Dedifferentiated amniotic fluid mesenchymal stem cell (primary cell): Measurements from ENCODE around the gene LIX1.
"Not testable (repeated sequence)": the region's sequence is repeated elsewhere in the genome, so short reads cannot be mapped to it uniquely, and the experiment has no call there.

Experiments
- DNase-seq: peaks from one replicate; pipeline ENCODE4 v3.0.0-alpha.2; 2016; ENCODE audit errors: extremely low spot score

Gene LIX1

GRCh38 chr5:97142521-97143254, at the start of gene LIX1:
Gene LIX1 (minus strand): TSS chr5:97142611. CDS start chr5:97142576, 35 bp downstream.
- peak; percentile 62 for DNase-seq

DNA sequence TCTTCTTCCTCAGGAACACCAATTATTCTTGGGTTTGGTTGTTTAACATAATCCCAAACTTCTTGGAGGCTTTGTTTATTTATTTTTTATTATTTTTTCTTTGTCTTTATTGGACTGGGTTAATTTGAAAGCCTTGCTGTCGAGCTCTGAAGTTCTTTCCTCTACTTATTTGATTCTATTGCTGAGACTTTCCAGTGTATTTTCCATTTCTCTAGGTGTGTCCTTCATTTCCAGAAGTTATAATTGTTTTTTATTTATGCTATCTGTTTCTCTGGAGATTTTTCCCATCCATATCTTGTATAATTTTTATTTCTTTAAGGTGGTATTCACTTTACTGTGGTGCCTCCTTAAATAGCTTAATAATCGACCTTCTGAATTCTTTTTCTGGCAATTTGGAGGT, 49.5 kb upstream of the LIX1 start:
- DNase-seq: no peak

- DNase-seq: not testable (repeated sequence)
Observed at GRCh38 chr5:97189523-97189922, 47.1 kb upstream of the LIX1 start.

GRCh38 chr5:97183930-97184213, 41.5 kb upstream of the LIX1 start:
- DNase-seq: no peak

- DNase-seq: peak; percentile 96
Observed at GRCh38 chr5:97183100-97183929, 40.9 kb upstream of the LIX1 start, which contains the start of gene RIOK2. Gene RIOK2 (minus strand): TSS chr5:97183247. CDS start chr5:97183191, 56 bp downstream.

- no peak for DNase-seq
Observed at GRCh38 chr5:97182571-97183099, 40.2 kb upstream of the LIX1 start.

DNA sequence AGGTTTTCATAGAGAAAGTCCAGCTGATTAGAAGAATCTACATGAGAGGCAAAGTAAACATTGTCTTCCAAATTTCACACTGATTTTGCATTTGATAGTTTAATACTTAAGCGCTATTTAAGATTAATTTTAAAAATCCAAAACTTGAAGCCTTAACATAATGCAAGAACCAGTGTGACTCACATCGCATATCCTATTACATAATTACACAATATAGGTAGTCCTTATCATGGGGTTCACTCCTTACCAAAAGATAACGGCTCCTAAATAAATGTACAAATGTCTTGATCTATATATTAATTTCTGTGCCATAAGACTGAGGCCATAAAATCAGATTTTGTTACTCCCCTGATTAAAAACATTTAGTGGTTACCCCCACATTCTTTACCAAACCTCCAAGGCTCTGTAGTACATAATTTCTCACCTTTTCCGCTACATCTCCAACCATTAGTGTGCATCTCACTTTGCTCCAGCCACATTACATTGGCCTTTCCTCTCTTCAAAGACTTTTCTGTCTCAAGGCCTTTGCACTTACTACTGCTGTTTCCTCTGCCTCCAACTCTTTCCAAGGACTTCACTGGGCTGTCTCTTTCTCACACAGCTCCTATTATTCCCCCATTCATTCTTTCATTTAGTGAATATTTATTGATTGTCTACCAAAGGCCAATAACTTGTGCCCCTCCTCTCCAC, 39.6 kb upstream of the LIX1 start:
- DNase-seq: no peak

GRCh38 chr5:97179457-97179856, 37.0 kb upstream of the LIX1 start:
- not testable (repeated sequence) for DNase-seq

- DNase-seq: no peak
Observed at GRCh38 chr5:97172227-97172626, 29.8 kb upstream of the LIX1 start.

GRCh38 chr5:97171703-97172102, 29.3 kb upstream of the LIX1 start:
- no peak for DNase-seq

DNA sequence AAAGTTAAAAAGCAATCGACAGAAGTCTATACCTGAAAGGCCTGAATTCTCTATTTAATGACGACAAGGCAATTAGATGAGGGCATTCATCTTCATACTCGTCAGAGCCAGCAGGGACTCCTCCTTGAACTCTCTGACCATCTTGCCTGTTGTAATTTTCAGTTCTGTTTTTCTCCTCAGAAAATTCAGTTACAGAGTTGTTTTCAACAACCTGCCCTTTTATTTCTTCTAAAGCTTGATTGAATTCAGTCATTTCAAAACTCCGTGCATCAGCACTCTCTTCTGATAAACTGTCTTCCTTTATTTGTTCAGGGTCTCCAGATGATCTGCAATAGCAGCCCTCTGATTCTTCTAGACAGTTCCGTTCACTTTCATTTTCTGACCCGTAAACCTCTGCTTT, 25.0 kb upstream of the LIX1 start:
- no peak for DNase-seq

GRCh38 chr5:97165726-97166125, 23.3 kb upstream of the LIX1 start:
- no peak for DNase-seq

GRCh38 chr5:97164846-97165245, 22.4 kb upstream of the LIX1 start:
- no peak for DNase-seq

DNA sequence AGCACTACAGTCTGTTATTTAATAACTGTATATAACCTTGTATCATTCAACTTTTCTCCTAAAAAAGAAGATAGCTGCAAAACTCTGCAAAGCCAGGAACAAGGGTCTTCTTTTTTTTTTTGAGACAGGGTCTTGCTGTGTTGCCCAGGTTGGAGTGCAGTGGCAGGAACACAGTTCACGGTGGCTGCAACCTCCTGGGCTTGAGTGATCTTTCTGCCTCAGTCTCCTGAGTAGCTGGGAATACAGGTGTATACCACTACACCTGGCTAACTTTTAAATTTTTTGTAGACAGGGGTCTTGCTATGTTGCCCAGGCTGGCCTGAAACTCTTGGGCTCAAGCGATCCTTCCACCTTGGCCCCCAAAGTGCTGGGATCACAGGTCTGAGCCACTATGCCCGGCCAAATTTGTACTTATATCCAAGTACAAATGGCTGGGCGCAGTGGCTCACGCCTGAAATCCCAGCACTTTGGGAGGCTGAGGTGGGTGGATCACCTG, 21.4 kb upstream of the LIX1 start:
- no peak for DNase-seq

GRCh38 chr5:97163360-97163764, 21.0 kb upstream of the LIX1 start:
- DNase-seq: no peak

GRCh38 chr5:97162045-97162444, 19.6 kb upstream of the LIX1 start:
- peak; percentile 76 for DNase-seq

DNA sequence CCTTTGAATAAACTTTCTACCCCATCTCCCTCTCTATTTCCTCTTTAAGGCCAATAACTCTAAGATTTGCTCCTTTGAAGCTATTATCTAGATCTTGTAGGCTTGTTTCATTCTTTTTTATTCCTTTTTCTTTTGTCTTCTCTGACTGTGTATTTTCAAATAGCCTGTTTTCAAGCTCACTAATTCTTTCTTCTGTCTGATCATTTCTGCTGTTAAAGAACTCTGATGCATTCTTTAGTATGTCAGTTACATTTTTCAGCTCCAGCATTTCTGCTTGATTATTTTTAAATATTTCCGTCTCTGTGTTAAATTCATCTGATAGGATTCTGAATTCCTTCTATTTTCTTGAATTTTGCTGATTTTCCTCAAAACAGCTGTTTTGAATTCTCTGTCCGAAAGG, 15.3 kb upstream of the LIX1 start:
- no peak for DNase-seq

- no peak for DNase-seq
Observed at GRCh38 chr5:97151370-97151769, 9.0 kb upstream of the LIX1 start.

DNA sequence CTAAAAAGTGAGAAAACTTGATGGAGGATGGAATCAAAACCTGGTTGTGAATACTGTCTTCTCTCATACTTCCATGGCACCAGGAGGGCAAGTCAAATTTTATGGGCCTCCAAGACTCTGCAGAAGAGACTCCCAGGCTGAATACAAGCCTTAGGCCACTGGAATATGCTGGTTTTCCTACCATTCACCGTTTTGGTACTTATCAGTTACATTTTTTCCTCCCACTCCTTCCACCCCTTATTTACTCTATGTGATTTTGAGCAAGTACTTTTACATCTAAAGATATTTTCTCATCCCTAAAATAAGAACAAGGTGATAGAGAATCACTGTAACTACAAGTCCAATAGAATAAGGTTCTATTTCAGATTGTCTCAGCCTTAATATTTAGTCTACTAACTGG, 8.0 kb upstream of the LIX1 start:
- DNase-seq: no peak

- DNase-seq: no peak
Observed at GRCh38 chr5:97149709-97150108, 7.3 kb upstream of the LIX1 start.

- DNase-seq: no peak
Observed at GRCh38 chr5:97148288-97148687, 5.9 kb upstream of the LIX1 start.

GRCh38 chr5:97143704-97144103, 1.3 kb upstream of the LIX1 start:
- no peak for DNase-seq
